Left lobe of liver (tissue), 2 donors: ENCODE results near the gene HINT2. TPM values are rescaled to one million over a fixed set of nuclear protein-coding genes. Genes with fewer than 3 reads are reported as not detected.

ENCODE experiments used
- ATAC-seq: fragments of 200-7000 bp; cut with Tn5 transposase; one replicate; pipeline ENCODE4 v1.9.1; 2020; ENCODE audit warnings: mild to moderate bottlenecking, moderate library complexity
- DNase-seq: peaks from one replicate; pipeline ENCODE4 v3.0.0-alpha.2; 2020; ENCODE audit warnings: low spot score
- total RNA-seq: library from RNA; stranded (reverse); gene quantifications from one replicate; pipeline ENCODE4 v1.2.1, GENCODE V29; 2021
- donor health status: DM: no; HTN: no; CAD: no; lungs with moderate emphysema.
- donor health status: DM: no; HTN: yes; CAD: no.

Gene HINT2
- total RNA-seq, 1 donor from 2014 or later, result 71.5 TPM

GRCh38 chr9:35781066-35781465 lies 33.8 kb downstream of the HINT2 start:
- ATAC-seq, result no peak
- DNase-seq, result no peak

- DNase-seq (no peak), ATAC-seq (no peak)
Observed at GRCh38 chr9:35778496-35778895, 36.3 kb downstream of the HINT2 start.

DNA sequence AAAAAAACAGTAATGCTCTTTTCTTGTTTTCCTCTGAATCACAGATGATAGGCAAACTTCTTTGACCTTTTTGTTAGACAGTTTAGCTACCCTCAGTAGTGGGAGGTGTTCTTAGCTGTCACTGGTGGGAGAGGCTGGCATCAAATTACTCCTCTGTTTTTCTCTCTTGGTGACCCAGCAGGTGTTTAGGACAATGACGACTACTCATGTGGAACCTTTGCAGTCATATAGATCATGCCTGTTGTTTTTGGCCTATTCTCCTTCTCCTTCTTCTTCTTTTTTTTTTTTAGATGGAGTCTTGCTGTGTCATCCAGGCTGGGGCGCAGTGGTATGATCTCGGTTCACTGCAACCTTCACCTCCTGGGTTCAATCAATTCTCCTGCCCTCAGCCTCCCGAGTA lies 38.8 kb downstream of the HINT2 start:
- DNase-seq (no peak), ATAC-seq (no peak)

GRCh38 chr9:35774907-35775635 lies 39.8 kb downstream of the HINT2 start:
- DNase-seq, result no peak
- ATAC-seq, result peak; percentile 59

DNA sequence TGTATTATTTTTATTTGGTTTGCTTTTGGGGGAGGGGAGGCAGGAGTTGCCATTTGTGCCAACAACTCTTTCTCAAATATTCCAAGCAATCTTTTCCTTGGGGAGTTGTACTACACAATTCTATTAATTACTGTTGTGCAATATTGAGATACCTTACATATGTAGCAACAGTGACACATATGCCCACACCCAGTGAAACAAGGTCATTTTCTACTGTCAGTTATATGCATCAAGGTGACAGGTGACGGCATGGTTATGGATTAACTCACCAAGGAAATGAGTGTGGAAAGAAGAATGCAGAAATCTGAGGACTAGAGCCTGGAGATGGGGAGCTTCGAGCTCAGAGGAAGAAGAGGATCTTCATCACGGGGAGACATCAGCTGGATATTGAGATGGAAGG lies 42.9 kb downstream of the HINT2 start:
- no peak for ATAC-seq

DNA sequence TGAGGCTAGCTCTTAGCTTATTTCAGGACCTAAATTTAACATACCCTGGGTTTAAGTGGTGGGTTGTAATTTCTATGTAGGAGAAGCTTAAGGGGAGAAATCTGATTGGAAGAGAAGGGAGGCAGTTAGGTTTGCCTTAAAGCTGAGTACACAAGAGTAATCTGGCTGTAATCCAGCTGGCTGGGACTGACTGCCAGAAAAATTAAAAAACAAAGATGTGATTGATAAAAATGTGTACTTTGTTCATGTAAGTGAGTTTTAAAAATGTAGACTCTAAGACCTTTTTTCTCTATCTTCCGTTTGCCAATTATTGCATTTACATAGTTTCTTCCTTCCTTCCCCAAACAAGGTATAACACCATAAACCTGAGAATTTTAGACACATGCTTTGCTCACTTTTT lies 43.3 kb downstream of the HINT2 start:
- ATAC-seq, result peak; percentile 42
- no peak for DNase-seq

More for the DNA sequence above, 42.9 kb downstream of the HINT2 start:
- no peak for DNase-seq

DNA sequence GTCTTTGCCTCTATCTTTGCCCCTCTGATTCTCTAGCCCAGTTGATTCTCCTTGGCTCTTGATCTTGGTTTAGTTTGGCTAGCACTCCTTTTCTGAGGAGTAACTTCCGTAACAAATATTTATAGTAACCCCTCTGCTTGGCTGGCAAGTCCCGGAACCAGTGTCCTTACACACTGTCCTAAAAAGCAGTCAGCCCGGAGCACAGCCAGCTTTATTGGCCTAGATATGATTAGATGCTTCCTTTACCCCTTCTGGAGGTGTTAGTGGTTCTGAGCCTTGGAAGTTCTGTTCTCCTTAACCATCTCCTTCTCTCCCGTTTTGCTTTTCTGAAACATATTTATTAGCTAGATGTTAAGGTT lies 43.8 kb downstream of the HINT2 start:
- no peak for DNase-seq
- peak; percentile 76 for ATAC-seq

DNA sequence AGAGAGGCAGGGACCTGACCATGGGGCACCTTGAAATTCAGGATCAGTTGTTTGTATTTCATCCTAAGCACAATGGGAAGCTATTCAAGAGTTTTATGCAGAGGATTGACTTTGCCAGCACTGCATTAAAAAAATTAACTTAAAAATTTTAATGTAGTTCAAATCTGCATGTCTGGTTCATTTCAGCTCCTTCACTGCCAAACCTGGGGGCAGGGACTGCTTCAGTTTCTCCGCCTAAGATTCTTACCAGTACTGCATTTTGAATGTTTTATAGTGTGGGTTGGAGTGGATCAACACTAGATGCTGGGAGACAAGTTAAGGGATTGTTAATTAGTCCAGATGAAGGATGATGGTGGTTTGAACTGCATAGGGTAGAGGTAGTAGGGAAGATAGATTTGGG lies 45.1 kb downstream of the HINT2 start:
- ATAC-seq (no peak), DNase-seq (no peak)

DNA sequence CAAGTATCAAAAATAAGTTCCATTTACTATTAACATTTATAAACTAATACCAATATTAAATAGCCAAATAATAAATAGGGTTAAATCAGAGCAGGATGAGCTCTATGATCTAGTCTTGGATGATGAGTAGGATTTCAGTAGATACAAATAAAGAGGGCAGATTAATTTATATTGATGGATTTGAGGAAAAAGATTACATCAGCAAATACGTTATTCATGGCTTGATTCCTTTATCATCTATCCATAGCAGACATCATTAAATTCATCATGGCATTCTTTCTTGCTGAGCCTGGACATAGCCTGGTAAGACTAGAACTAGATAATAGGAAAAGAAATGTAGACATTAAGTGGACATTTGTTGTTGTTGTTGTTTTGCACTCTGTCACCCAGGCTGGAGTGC lies 47.4 kb downstream of the HINT2 start:
- DNase-seq (no peak), ATAC-seq (no peak)

GRCh38 chr9:35766997-35767396 lies 47.8 kb downstream of the HINT2 start:
- DNase-seq (no peak), ATAC-seq (no peak)

GRCh38 chr9:35763803-35764202 lies 51.0 kb downstream of the HINT2 start:
- DNase-seq (no peak), ATAC-seq (no peak)

GRCh38 chr9:35763181-35763580 lies 51.7 kb downstream of the HINT2 start:
- DNase-seq (no peak), ATAC-seq (no peak)

Other genes with a start within 250 kb of the HINT2 start
- gene TESK1, start 209.8 kb downstream of the HINT2 start, total RNA-seq, result 15.6 TPM
- 0.93 TPM for gene CD72, start 196.6 kb downstream of the HINT2 start, total RNA-seq
- gene SIT1, start 164.1 kb downstream of the HINT2 start, total RNA-seq, result 0.23 TPM
- 13,056 TPM for gene RMRP, start 157.0 kb downstream of the HINT2 start, total RNA-seq
- 12.6 TPM for gene CCDC107, start 156.8 kb downstream of the HINT2 start, total RNA-seq
- gene ARHGEF39, start 149.8 kb downstream of the HINT2 start, total RNA-seq, result 0.40 TPM
- gene CA9, start 141.1 kb downstream of the HINT2 start, total RNA-seq, result 0.96 TPM
- gene TPM2, start 125.1 kb downstream of the HINT2 start, total RNA-seq, result 6.6 TPM
- 107 TPM for gene TLN1, start 82.8 kb downstream of the HINT2 start, total RNA-seq
- 13.9 TPM for gene CREB3, start 82.4 kb downstream of the HINT2 start, total RNA-seq
- gene GBA2, start 65.8 kb downstream of the HINT2 start, total RNA-seq, result 44.0 TPM
- gene RGP1, start 65.8 kb downstream of the HINT2 start, total RNA-seq, result 14.5 TPM
- gene MSMP, start 60.8 kb downstream of the HINT2 start, total RNA-seq, result 1.5 TPM
- gene NPR2, start 23.5 kb downstream of the HINT2 start, total RNA-seq, result 3.3 TPM
- 0.50 TPM for gene SPAG8, start 2.8 kb downstream of the HINT2 start, total RNA-seq
- not detected for gene FAM221B, start 13.7 kb upstream of the HINT2 start, total RNA-seq
- gene TMEM8B, start 14.2 kb upstream of the HINT2 start, total RNA-seq, result 4.4 TPM
- not detected for gene OR13J1, start 55.4 kb upstream of the HINT2 start, total RNA-seq
- gene HRCT1, start 91.2 kb upstream of the HINT2 start, total RNA-seq, result 0.96 TPM
- 1.1 TPM for gene SPAAR, start 94.4 kb upstream of the HINT2 start, total RNA-seq
- gene OR2S2, start 143.1 kb upstream of the HINT2 start, total RNA-seq, result not detected
- gene RECK, start 221.9 kb upstream of the HINT2 start, total RNA-seq, result 2.0 TPM